Endothelial cell of umbilical vein (primary cell): ENCODE results near the gene AUTS2. TPM values are rescaled to one million over a fixed set of nuclear protein-coding genes. Genes with fewer than 3 reads are reported as not detected.

Source experiments
- BruUV-seq: library from RNA; stranded (reverse); fragments of 400-500 nt; replicated peaks from 2 replicates; lab custom pipeline; 2021; lab: Mats Ljungman, UMichigan
- CTCF ChIA-PET: fragments of 300-600, 350-600 bp; sonication (Branson Sonifier 250); formaldehyde crosslinking; loops from one replicate; lab custom pipeline; 2021; ENCODE audit warnings: antibody characterized with exemption, inconsistent platforms; lab: Charles Lee
- POLR2A ChIA-PET: fragments of 300-600, 350-600 bp; sonication (Branson Sonifier 250); formaldehyde crosslinking; loops from one replicate; lab custom pipeline; 2021; ENCODE audit warnings: antibody characterized with exemption, inconsistent platforms; lab: Charles Lee
- DNase-seq: peaks from one replicate; pipeline ENCODE4 v3.0.0-alpha.2; 2011; ENCODE audit warnings: low read depth, low spot score
- FAIRE-seq: peaks from 2 replicates; lab custom pipeline; 2011; peaks lifted over from hg19 to GRCh38; lab: Jason Lieb, UNC
- H2AFZ ChIP-seq: 2 replicates; pipeline ENCODE4 v1.6.0; 2012; ENCODE audit warnings: low read depth, low read length, control low read depth, inconsistent platforms
- H3K27ac ChIP-seq: 2 replicates; pipeline ENCODE4 v1.5.1; 2011; ENCODE audit warnings: low read depth, mild to moderate bottlenecking, control low read depth, low read length, moderate library complexity; ENCODE audit not compliant: insufficient read depth
- H3K27me3 ChIP-seq, 2 experiments: 2 replicates each; pipeline versions ENCODE4 v1.6.0 to v1.6.1; 2011; ENCODE audit warnings: low read length in 2 of 2, mixed read lengths in 1 of 2; ENCODE audit not compliant: control insufficient read depth in 2 of 2, insufficient read depth in 2 of 2
- H3K36me3 ChIP-seq, 2 experiments: 2 replicates in 1 of 2; 3 replicates in 1 of 2; pipeline ENCODE4 v1.5.1; 2011; ENCODE audit warnings: low read length in 2 of 2, mild to moderate bottlenecking in 1 of 2, moderate library complexity in 1 of 2; ENCODE audit not compliant: control insufficient read depth in 2 of 2, insufficient read depth in 2 of 2; ENCODE audit errors: extremely low read depth in 1 of 2
- H3K4me1 ChIP-seq: 3 replicates; pipeline ENCODE4 v1.5.1; 2011; ENCODE audit warnings: mild to moderate bottlenecking, low read length; ENCODE audit not compliant: control insufficient read depth, insufficient read depth; ENCODE audit errors: extremely low read depth
- H3K4me2 ChIP-seq: 2 replicates; pipeline ENCODE4 v1.6.1; 2011; ENCODE audit warnings: low read length, control low read depth, mixed read lengths; ENCODE audit not compliant: insufficient read depth
- H3K4me3 ChIP-seq, 3 experiments: fragments of 200-600 bp in 1 of 3; sonication (generic), shearing (Covaris generic) in 1 of 3; replicated peaks in 1 of 3; 2 replicates each; pipeline ENCODE4 v1.5.1; 2011 to 2016; ENCODE audit warnings: control low read depth in 3 of 3, low read length in 3 of 3, mild to moderate bottlenecking in 2 of 3, inconsistent platforms in 1 of 3, low read depth in 1 of 3, moderate library complexity in 1 of 3; ENCODE audit not compliant: insufficient read depth in 1 of 3
- H3K79me2 ChIP-seq: 2 replicates; pipeline ENCODE4 v1.6.0; 2012; ENCODE audit warnings: low read length, inconsistent platforms; ENCODE audit not compliant: control insufficient read depth, insufficient read depth
- H3K9ac ChIP-seq: replicated peaks from 2 replicates; pipeline ENCODE3; 2011; ENCODE audit warnings: low read length, control low read depth; ENCODE audit not compliant: insufficient read depth; ENCODE audit errors: extremely low read depth
- H3K9me1 ChIP-seq: replicated peaks from 3 replicates; pipeline ENCODE4 v1.6.0; 2011; ENCODE audit warnings: mild to moderate bottlenecking, low read length; ENCODE audit not compliant: control insufficient read depth, insufficient read depth; ENCODE audit errors: extremely low read depth
- H3K9me3 ChIP-seq: replicated peaks from 2 replicates; pipeline ENCODE4 v1.5.1; 2012; ENCODE audit warnings: low read length, inconsistent platforms; ENCODE audit not compliant: control insufficient read depth, insufficient read depth
- H4K20me1 ChIP-seq: replicated peaks from 2 replicates; pipeline ENCODE3; 2011; ENCODE audit warnings: mild to moderate bottlenecking, low read length; ENCODE audit not compliant: control insufficient read depth, insufficient read depth; ENCODE audit errors: extremely low read depth
- CTCF ChIP-seq, 2 donors: IDR thresholded peaks; 1 replicate in 1 of 2; 2 replicates in 1 of 2; pipeline ENCODE4 v1.5.1; 2011; ENCODE audit warnings: low read length in 2 of 2, mild to moderate bottlenecking in 2 of 2, moderate library complexity in 2 of 2, control low read depth in 1 of 2, inconsistent platforms in 1 of 2, low read depth in 1 of 2; ENCODE audit not compliant: insufficient read depth in 1 of 2; ENCODE audit errors: extremely low read depth in 1 of 2
- EZH2 ChIP-seq: IDR thresholded peaks from 2 replicates; pipeline ENCODE4 v1.6.1; 2012; ENCODE audit warnings: borderline replicate concordance, low read depth, mild to moderate bottlenecking, moderate library complexity, low read length, inconsistent platforms; ENCODE audit not compliant: severe bottlenecking
- FOS ChIP-seq: IDR thresholded peaks from 2 replicates; pipeline ENCODE4 v1.6.1; 2011; ENCODE audit warnings: mild to moderate bottlenecking, low read length, moderate library complexity, borderline replicate concordance; ENCODE audit not compliant: insufficient read depth
- GATA2 ChIP-seq: IDR thresholded peaks from 2 replicates; pipeline ENCODE4 v1.7.0; 2011; ENCODE audit warnings: low read depth, mild to moderate bottlenecking, moderate library complexity, mixed read lengths, low read length; ENCODE audit not compliant: insufficient read length, insufficient read depth
- JUN ChIP-seq: IDR thresholded peaks from 2 replicates; pipeline ENCODE4 v1.6.1; 2011; ENCODE audit warnings: borderline replicate concordance, low read depth; ENCODE audit not compliant: insufficient read length, insufficient read depth
- MAX ChIP-seq: IDR thresholded peaks from 2 replicates; pipeline ENCODE4 v1.6.1; 2011; ENCODE audit not compliant: insufficient read depth, insufficient read length
- MYC ChIP-seq: IDR thresholded peaks from one replicate; pipeline ENCODE4 v1.6.1; 2011; ENCODE audit warnings: mild to moderate bottlenecking, low read depth, low read length
- POLR2A ChIP-seq: IDR thresholded peaks from 2 replicates; pipeline ENCODE4 v1.6.1; 2012; ENCODE audit warnings: low read depth, mild to moderate bottlenecking, control low read depth, low read length
- POLR2AphosphoS5 ChIP-seq: IDR thresholded peaks from 2 replicates; pipeline ENCODE4 v1.6.1; 2012; ENCODE audit warnings: low read depth, mild to moderate bottlenecking, control low read depth, low read length, moderate library complexity; ENCODE audit not compliant: insufficient read depth
- dilution Hi-C: fragments of 300-500 bp; cut with MboI; formaldehyde crosslinking; loops from one replicate; pipeline ENCODE4 v1.15.0; 2019; ENCODE audit warnings: low sequenced_read_pairs; ENCODE audit not compliant: extremely low pct_ligation_motif_present
- intact Hi-C: fragments of 100-400 bp; cut with micrococcal nuclease; formaldehyde crosslinking; loops from one replicate; pipeline ENCODE4 v1.10.0; 2022
- polyA plus RNA-seq, 4 experiments: library from polyadenylated mRNA; depleted of rRNA in 3 of 4; stranded (reverse) in 3 of 4; unstranded in 1 of 4; fragments of >200 nt; gene quantifications; 2 replicates each; pipeline versions ENCODE4 v1.2.1 to v1.2.3, GENCODE V29; 2011 to 2012; ENCODE audit warnings: missing spikeins in 1 of 4
- total RNA-seq: library from RNA; stranded (reverse); gene quantifications from 2 replicates; pipeline ENCODE4 v1.2.3, GENCODE V29; 2021

The AUTS2 gene
- total and polyA plus RNA-seq, 2 donors (not counting 3 experiments of a cell fraction or from before 2014, with no cell fraction given), result 0.59 to 8.0 TPM

GRCh38 chr7:70182521-70182920, 584.2 kb downstream of the AUTS2 start:
- DNase-seq (no peak), FAIRE-seq (no peak)
- no peaks in the 10 kb centered on the region for H3K36me3 ChIP-seq
- intact Hi-C loops (no loop called here), dilution Hi-C loops (no loop called here)
- CTCF ChIA-PET, result no interaction called here
- no peaks in the 10 kb centered on the region for H4K20me1 ChIP-seq
- H3K27me3 ChIP-seq, result no peaks in the 10 kb centered on the region
- H3K9ac ChIP-seq, result no peak overlapping the region
- no peak overlapping the region for H3K4me3 ChIP-seq
- no peak overlapping the region for H3K27ac ChIP-seq
- no peak overlapping the region for H2AFZ ChIP-seq
- TF ChIP-seq CTCF (IDR thresholded peaks at IDR 0.05; ENCODE audit: extremely low read depth in 1 of 2, insufficient read depth in 1 of 2, low read depth in 1 of 2, low read length in 2 of 2), result no peak
- no peak for TF ChIP-seq POLR2A
- H3K9me3 ChIP-seq, result no peaks in the 10 kb centered on the region
- H3K4me2 ChIP-seq, result no peak overlapping the region
- H3K9me1 ChIP-seq, result no peaks in the 10 kb centered on the region
- no peaks in the 10 kb centered on the region for H3K79me2 ChIP-seq
- POLR2A ChIA-PET, result no interaction called here
- no peaks in the 10 kb centered on the region for H3K4me1 ChIP-seq
- BruUV-seq, result no TSS peak

- Histone ChIP-seq H3K9me3 (no peaks in the 10 kb centered on the region), H3K36me3 (no peaks in the 10 kb centered on the region), H3K9ac (no peak overlapping the region), H4K20me1 (no peaks in the 10 kb centered on the region), H3K4me1 (no peaks in the 10 kb centered on the region), H3K9me1 (no peaks in the 10 kb centered on the region), H3K79me2 (no peaks in the 10 kb centered on the region), H3K27ac (no peak overlapping the region), H2AFZ (no peak overlapping the region), H3K4me2 (no peak overlapping the region), H3K4me3 (no peak overlapping the region), H3K27me3 (no peaks in the 10 kb centered on the region)
- BruUV-seq, result no TSS peak
- dilution Hi-C loops (no loop called here), intact Hi-C loops (no loop called here)
- no peak for DNase-seq
- POLR2A ChIA-PET, result no interaction called here
- no peak for TF ChIP-seq JUN
- TF ChIP-seq POLR2AphosphoS5, result no peak
- TF ChIP-seq MYC, result no peak
- no peak for TF ChIP-seq POLR2A
- no peak for TF ChIP-seq MAX
- no peak for TF ChIP-seq CTCF (IDR thresholded peaks at IDR 0.05; ENCODE audit: extremely low read depth in 1 of 2, insufficient read depth in 1 of 2, low read depth in 1 of 2, low read length in 2 of 2)
- TF ChIP-seq GATA2, result no peak
- no peak for TF ChIP-seq EZH2
- no peak for TF ChIP-seq FOS
- CTCF ChIA-PET, result no interaction called here
- no peak for FAIRE-seq
Observed at GRCh38 chr7:70183278-70183677, 585.0 kb downstream of the AUTS2 start.
